IMR-90 (cell line): Measurements from ENCODE around the gene LALBA. TPM values are rescaled to one million over a fixed set of nuclear protein-coding genes. Genes with fewer than 3 reads are reported as not detected.

Experiments
- ATAC-seq: fragments of 200-7000 bp; cut with Tn5 transposase; 2 replicates; pipeline ENCODE4 v1.9.1; 2020; ENCODE audit warnings: low read depth, mild to moderate bottlenecking, moderate library complexity
- BruUV-seq: library from RNA; stranded (reverse); fragments of 400-500 nt; replicated peaks from 2 replicates; lab custom pipeline; 2021; lab: Mats Ljungman, UMichigan
- CTCF ChIA-PET: fragments of 300-600 bp; formaldehyde crosslinking; extraction: SDS; loops from one replicate; lab custom pipeline; 2021; ENCODE audit warnings: antibody characterized with exemption; lab: Yijun Ruan, JAX
- POLR2A ChIA-PET: fragments of 300-600 bp; sonication (Branson Sonifier 250); formaldehyde crosslinking; loops from one replicate; lab custom pipeline; 2022; ENCODE audit warnings: antibody characterized with exemption; ENCODE audit not compliant: unreplicated experiment; lab: Charles Lee
- DNase-seq: peaks from one replicate; pipeline ENCODE4 v3.0.0; 2013
- H2AFZ ChIP-seq: replicated peaks from 2 replicates; pipeline ENCODE3; 2013; ENCODE audit warnings: low read length, mild to moderate bottlenecking; ENCODE audit not compliant: poor library complexity
- H2AK5ac ChIP-seq: 2 replicates; pipeline ENCODE4 v1.6.1; 2013; ENCODE audit warnings: low read depth, low read length, inconsistent platforms
- H2AK9ac ChIP-seq: replicated peaks from 2 replicates; pipeline ENCODE3; 2013; ENCODE audit warnings: mild to moderate bottlenecking, low read depth, low read length, moderate library complexity; ENCODE audit not compliant: poor library complexity
- H2BK120ac ChIP-seq: 2 replicates; pipeline ENCODE4 v1.6.1; 2013; ENCODE audit warnings: low read depth, low read length, inconsistent platforms
- H2BK15ac ChIP-seq: 3 replicates; pipeline ENCODE4 v1.6.1; 2013; ENCODE audit warnings: low read depth, low read length, inconsistent platforms
- H2BK20ac ChIP-seq: 2 replicates; pipeline ENCODE4 v1.6.1; 2013; ENCODE audit warnings: low read depth, mild to moderate bottlenecking, inconsistent platforms, low read length, moderate library complexity
- H2BK5ac ChIP-seq: 2 replicates; pipeline ENCODE4 v1.6.1; 2013; ENCODE audit warnings: mild to moderate bottlenecking, low read depth, low read length, inconsistent platforms; ENCODE audit not compliant: poor library complexity, severe bottlenecking
- H3K14ac ChIP-seq: replicated peaks from 2 replicates; pipeline ENCODE4 v1.6.1; 2013; ENCODE audit warnings: low read depth, low read length, inconsistent platforms
- H3K18ac ChIP-seq: 2 replicates; pipeline ENCODE4 v1.6.1; 2013; ENCODE audit warnings: low read depth, low read length, control low read depth
- H3K23ac ChIP-seq: 2 replicates; pipeline ENCODE4 v1.6.1; 2013; ENCODE audit warnings: low read depth, low read length, inconsistent platforms
- H3K27ac ChIP-seq: 2 replicates; pipeline ENCODE4 v1.5.1; 2013; ENCODE audit warnings: mild to moderate bottlenecking, control low read depth, low read length; ENCODE audit not compliant: insufficient read depth
- H3K27me3 ChIP-seq: 2 replicates; pipeline ENCODE4 v1.6.1; 2013; ENCODE audit warnings: low read length; ENCODE audit not compliant: control insufficient read depth, insufficient read depth
- H3K36me3 ChIP-seq: 2 replicates; pipeline ENCODE4 v1.6.1; 2013; ENCODE audit warnings: low read length, mixed read lengths; ENCODE audit not compliant: control insufficient read depth, insufficient read depth
- H3K4ac ChIP-seq: 2 replicates; pipeline ENCODE4 v1.6.1; 2013; ENCODE audit warnings: low read depth, low read length, inconsistent platforms
- H3K4me1 ChIP-seq: 2 replicates; pipeline ENCODE4 v1.6.1; 2013; ENCODE audit warnings: low read length, mixed read lengths; ENCODE audit not compliant: control insufficient read depth, insufficient read depth
- H3K4me2 ChIP-seq: 2 replicates; pipeline ENCODE4 v1.6.1; 2013; ENCODE audit warnings: low read depth, mild to moderate bottlenecking, control low read depth, low read length, moderate library complexity
- H3K4me3 ChIP-seq: 2 replicates; pipeline ENCODE4 v1.5.1; 2013; ENCODE audit warnings: low read depth, mild to moderate bottlenecking, control low read depth, low read length, moderate library complexity; ENCODE audit not compliant: insufficient read depth
- H3K56ac ChIP-seq: 2 replicates; pipeline ENCODE4 v1.6.1; 2013; ENCODE audit warnings: low read length, inconsistent platforms; ENCODE audit not compliant: insufficient read depth; ENCODE audit errors: extremely low read depth
- H3K79me1 ChIP-seq, 2 experiments: 2 replicates each; pipeline ENCODE4 v1.6.1; 2013; ENCODE audit warnings: low read length in 2 of 2, inconsistent platforms in 1 of 2, low read depth in 1 of 2
- H3K9ac ChIP-seq: 2 replicates; pipeline ENCODE4 v1.6.1; 2013; ENCODE audit warnings: low read depth, low read length, control low read depth
- H3K9me1 ChIP-seq: 2 replicates; pipeline ENCODE4 v1.6.1; 2013; ENCODE audit warnings: low read length, inconsistent platforms; ENCODE audit not compliant: insufficient read depth
- H3K9me3 ChIP-seq: 2 replicates; pipeline ENCODE4 v1.6.1; 2013; ENCODE audit warnings: low read length; ENCODE audit not compliant: control insufficient read depth, insufficient read depth
- H4K20me1 ChIP-seq: 2 replicates; pipeline ENCODE4 v1.6.1; 2013; ENCODE audit warnings: low read length, inconsistent platforms; ENCODE audit not compliant: insufficient read depth
- H4K5ac ChIP-seq: 2 replicates; pipeline ENCODE4 v1.6.1; 2013; ENCODE audit warnings: mild to moderate bottlenecking, low read depth, low read length, control low read depth
- H4K8ac ChIP-seq, 2 experiments: 2 replicates each; pipeline ENCODE4 v1.6.1; 2013; ENCODE audit warnings: low read depth in 2 of 2, low read length in 2 of 2, control low read depth in 1 of 2, inconsistent platforms in 1 of 2
- H4K91ac ChIP-seq: 2 replicates; pipeline ENCODE4 v1.6.1; 2013; ENCODE audit warnings: low read depth, low read length, inconsistent platforms; ENCODE audit not compliant: insufficient read depth
- CHD1 ChIP-seq: IDR thresholded peaks from 2 replicates; pipeline ENCODE4 v1.6.1; 2012; ENCODE audit warnings: low read depth, low read length, improper control_type of control experiment
- CTCF ChIP-seq: conservative IDR thresholded peaks from 2 replicates; pipeline ENCODE4 v1.5.1; 2012; ENCODE audit warnings: mild to moderate bottlenecking, low read depth, low read length, improper control_type of control experiment
- ELK1 ChIP-seq: fragments of 150-350 bp; IDR thresholded peaks from 2 replicates; pipeline ENCODE4 v1.6.1; 2016; ENCODE audit warnings: low read depth, mild to moderate bottlenecking, low read length, moderate library complexity, borderline replicate concordance
- FOS ChIP-seq: fragments of 150-350 bp; IDR thresholded peaks from 2 replicates; pipeline ENCODE4 v1.6.1; 2016; ENCODE audit warnings: low read depth, low read length
- MAFK ChIP-seq: IDR thresholded peaks from 2 replicates; pipeline ENCODE4 v1.6.1; 2012; ENCODE audit warnings: low read depth, low read length, improper control_type of control experiment
- MAZ ChIP-seq: IDR thresholded peaks from 2 replicates; pipeline ENCODE4 v1.6.1; 2012; ENCODE audit warnings: low read depth, mild to moderate bottlenecking, low read length, improper control_type of control experiment, moderate library complexity, borderline replicate concordance
- MXI1 ChIP-seq: IDR thresholded peaks from 2 replicates; pipeline ENCODE4 v1.6.1; 2012; ENCODE audit warnings: low read depth, mild to moderate bottlenecking, low read length, moderate library complexity, borderline replicate concordance
- NFE2L2 ChIP-seq: fragments of 150-350 bp; IDR thresholded peaks from 2 replicates; pipeline ENCODE4 v1.6.1; 2016; ENCODE audit warnings: low read depth, mild to moderate bottlenecking, low read length
- POLR2A ChIP-seq: IDR thresholded peaks from 2 replicates; pipeline ENCODE4 v1.6.1; 2012; ENCODE audit warnings: mild to moderate bottlenecking, low read depth, low read length
- RAD21 ChIP-seq: IDR thresholded peaks from 2 replicates; pipeline ENCODE4 v1.6.1; 2012; ENCODE audit warnings: low read length, improper control_type of control experiment
- RFX5 ChIP-seq: IDR thresholded peaks from 2 replicates; pipeline ENCODE4 v1.8.0; 2012; ENCODE audit warnings: low read depth, mild to moderate bottlenecking, low read length, moderate library complexity
- USF2 ChIP-seq: fragments of 150-350 bp; IDR thresholded peaks from 2 replicates; pipeline ENCODE4 v1.6.1; 2017; ENCODE audit warnings: mild to moderate bottlenecking, antibody characterized with exemption, low read length, low read depth
- whole genome bisulfite sequencing, 2 experiments: methylation state at CpG; one replicate each; pipeline versions ENCODE4 v1.1.5 to v1.1.7; 2013; ENCODE audit warnings: missing lambda C conversion rate in 2 of 2; ENCODE audit not compliant: insufficient read length in 1 of 2; ENCODE audit errors: extremely low coverage in 2 of 2; 5-methylcytosine and 5-hydroxymethylcytosine counted together
- dilution Hi-C: fragments of 300-500 bp; cut with HindIII; formaldehyde crosslinking; loops from one replicate; pipeline ENCODE4 v1.14.3; 2018; ENCODE audit warnings: low sequenced_read_pairs; ENCODE audit not compliant: unreplicated experiment
- in situ Hi-C: fragments of 300-500 bp; cut with MboI; formaldehyde crosslinking; loops from 3 replicates; pipeline ENCODE4 v1.14.3; 2019; ENCODE audit warnings: low sequenced_read_pairs, inconsistent platforms, mixed read lengths
- intact Hi-C: fragments of 100-400 bp; cut with micrococcal nuclease; formaldehyde crosslinking; loops from 2 replicates; pipeline ENCODE4 v1.10.0; 2022
- polyA plus RNA-seq, 3 experiments: library from polyadenylated mRNA; depleted of rRNA; stranded (reverse); fragments of >200 nt; gene quantifications; 2 replicates each; pipeline ENCODE4 v1.2.3, GENCODE V29; 2012; ENCODE audit warnings: low replicate concordance in 1 of 3
- total RNA-seq: library from RNA; depleted of rRNA; stranded (reverse); fragments of >200 nt; gene quantifications from 2 replicates; pipeline ENCODE4 v1.2.3, GENCODE V29; 2012

Gene LALBA
- total and polyA plus RNA-seq, 2 of the 4 experiments (the other 2 are of a cell fraction): not detected

GRCh38 chr12:48613321-48613720 lies 43.5 kb upstream of the LALBA start:
- H3K79me1 ChIP-seq: no peaks in the 10 kb centered on the region
- in situ Hi-C loops (no loop called here), intact Hi-C loops (loop anchor here (10.0 kb wide), 3 partner anchors 329 to 649 kb away; partner anchors contain the start of gene TMEM106C), dilution Hi-C loops (no loop called here)
- ATAC-seq: no peak
- no peak overlapping the region for H2BK15ac ChIP-seq
- H2AFZ ChIP-seq: no peak overlapping the region
- H3K14ac ChIP-seq: no peak overlapping the region
- no peak overlapping the region for H3K4me2 ChIP-seq
- no peak overlapping the region for H4K8ac ChIP-seq
- H3K56ac ChIP-seq: no peak overlapping the region
- no peaks in the 10 kb centered on the region for H3K9me1 ChIP-seq
- no peak overlapping the region for H3K18ac ChIP-seq
- POLR2A ChIA-PET: no interaction called here
- H3K36me3 ChIP-seq: no peaks in the 10 kb centered on the region
- BruUV-seq: no TSS peak
- H4K91ac ChIP-seq: no peak overlapping the region
- CTCF ChIA-PET: no interaction called here
- no peaks in the 10 kb centered on the region for H3K4me1 ChIP-seq
- no peak overlapping the region for H2BK120ac ChIP-seq
- no peak overlapping the region for H3K4me3 ChIP-seq
- H3K9me3 ChIP-seq: peaks cover 1% of the 10 kb centered on the region; the same call in 1 of the 2 replicates
- no peaks in the 10 kb centered on the region for H4K20me1 ChIP-seq
- H2BK5ac ChIP-seq: no peak overlapping the region
- H2AK5ac ChIP-seq: no peak overlapping the region
- DNase-seq: no peak
- no peak overlapping the region for H2BK20ac ChIP-seq
- H4K5ac ChIP-seq: no peak overlapping the region
- WGBS, 2 experiments: no CpG with 5 or more reads among the region's 1 CpG
- no peak overlapping the region for H3K27ac ChIP-seq
- H2AK9ac ChIP-seq: no peak overlapping the region
- H3K4ac ChIP-seq: no peak overlapping the region
- no peak overlapping the region for H3K23ac ChIP-seq
- no peak overlapping the region for H3K9ac ChIP-seq
- H3K27me3 ChIP-seq: peaks cover 2% of the 10 kb centered on the region; the same call in 1 of the 2 replicates
- TF ChIP-seq RAD21: no peak
- TF ChIP-seq NFE2L2: no peak
- no peak for TF ChIP-seq RFX5
- no peak for TF ChIP-seq POLR2A
- TF ChIP-seq FOS: no peak
- no peak for TF ChIP-seq CTCF
- TF ChIP-seq MXI1: no peak
- TF ChIP-seq ELK1: no peak
- no peak for TF ChIP-seq MAZ
- no peak for TF ChIP-seq CHD1
- no peak for TF ChIP-seq USF2
- no peak for TF ChIP-seq MAFK
